PC-9 (cell line): ENCODE data around the gene TANGO6. TPM values are rescaled to one million over a fixed set of nuclear protein-coding genes. Genes with fewer than 3 reads are reported as not detected.

Source experiments
- BruUV-seq: library from RNA; stranded (reverse); fragments of 400-500 nt; replicated peaks from 2 replicates; lab custom pipeline; 2021; lab: Mats Ljungman, UMichigan
- CTCF ChIA-PET: fragments of 300-600 bp; sonication (Branson Sonifier 250); formaldehyde crosslinking; loops from one replicate; lab custom pipeline; 2022; ENCODE audit warnings: antibody characterized with exemption; lab: Charles Lee
- POLR2A ChIA-PET: fragments of 300-600 bp; sonication (Branson Sonifier 250); formaldehyde crosslinking; loops from one replicate; lab custom pipeline; 2022; ENCODE audit warnings: antibody characterized with exemption; ENCODE audit not compliant: unreplicated experiment; lab: Charles Lee
- DNase-seq, 2 experiments: peaks; one replicate each; pipeline versions ENCODE4 v3.0.0 to v3.0.0-alpha.2; 2015 to 2022; ENCODE audit warnings: mixed read lengths in 1 of 2
- H2AFZ ChIP-seq: fragments of 200-600 bp; sonication (generic); 2 replicates; pipeline ENCODE4 v1.8.1; 2017; ENCODE audit warnings: antibody characterized with exemption
- H3F3A ChIP-seq: fragments of 200-600 bp; sonication (generic); 2 replicates; pipeline ENCODE4 v1.8.1; 2017; ENCODE audit warnings: antibody characterized with exemption, mild to moderate bottlenecking, low read depth; ENCODE audit not compliant: insufficient read depth
- H3K27ac ChIP-seq: fragments of 200-600 bp; sonication (generic); 2 replicates; pipeline ENCODE4 v1.6.1; 2016; ENCODE audit warnings: mixed run types
- H3K27me3 ChIP-seq: fragments of 200-600 bp; sonication (generic); 2 replicates; pipeline ENCODE4 v1.6.1; 2016; ENCODE audit warnings: low read depth, mixed run types; ENCODE audit not compliant: insufficient read depth
- H3K36me3 ChIP-seq: fragments of 200-600 bp; sonication (generic); 2 replicates; pipeline ENCODE4 v1.6.1; 2016; ENCODE audit warnings: low read depth, mixed run types
- H3K4me1 ChIP-seq: fragments of 200-600 bp; sonication (generic); replicated peaks from 2 replicates; pipeline ENCODE4 v1.6.1; 2016; ENCODE audit warnings: mixed run types; ENCODE audit not compliant: insufficient read depth
- H3K4me2 ChIP-seq: fragments of 200-600 bp; sonication (generic); 2 replicates; pipeline ENCODE4 v1.6.1; 2017; ENCODE audit warnings: mixed run types
- H3K4me3 ChIP-seq: fragments of 200-600 bp; sonication (generic); 2 replicates; pipeline ENCODE4 v1.6.1; 2016; ENCODE audit warnings: mixed run types
- H3K79me2 ChIP-seq: fragments of 200-600 bp; sonication (generic); 2 replicates; pipeline ENCODE4 v1.6.1; 2017; ENCODE audit warnings: low read depth, mixed run types
- H3K9me2 ChIP-seq: fragments of 200-600 bp; sonication (generic); 2 replicates; pipeline ENCODE4 v1.8.1; 2017; ENCODE audit warnings: mild to moderate bottlenecking; ENCODE audit not compliant: insufficient read depth
- H3K9me3 ChIP-seq: fragments of 200-600 bp; sonication (generic); 2 replicates; pipeline ENCODE4 v1.8.1; 2016; ENCODE audit warnings: low read depth; ENCODE audit not compliant: insufficient read depth
- H4K20me1 ChIP-seq: fragments of 200-600 bp; sonication (generic); 2 replicates; pipeline ENCODE4 v1.8.1; 2017; ENCODE audit not compliant: insufficient read depth
- EZH2 ChIP-seq: fragments of 200-600 bp; sonication (generic); IDR thresholded peaks from 2 replicates; pipeline ENCODE4 v1.8.0; 2017; ENCODE audit warnings: antibody characterized with exemption, low read depth
- intact Hi-C: fragments of 100-400 bp; cut with micrococcal nuclease; formaldehyde crosslinking; loops from one replicate; pipeline ENCODE4 v1.10.0; 2022; ENCODE audit not compliant: unreplicated experiment
- total RNA-seq: library from RNA; stranded (reverse); gene quantifications from 2 replicates; pipeline ENCODE4 v1.2.3, GENCODE V29; 2021
- TF ChIP-seq, protein P1 (sequence below): fragments of 200-600 bp; sonication (generic); conservative IDR thresholded peaks from 2 replicates; pipeline ENCODE4 v1.6.1; 2017; ENCODE audit warnings: mixed run types, antibody characterized with exemption, mild to moderate bottlenecking, moderate library complexity

TANGO6 gene
- total RNA-seq, 1 experiment from 2014 or later: 5.8 TPM

- Histone ChIP-seq H3K4me3 (no peak overlapping the region), H3K27ac (no peak overlapping the region), H3K9me3 (no peaks in the 10 kb centered on the region), H4K20me1 (no peaks in the 10 kb centered on the region), H3K4me1 (no peaks in the 10 kb centered on the region), H3K27me3 (no peaks in the 10 kb centered on the region), H3F3A (no peaks in the 10 kb centered on the region), H3K4me2 (no peak overlapping the region), H2AFZ (no peak overlapping the region), H3K9me2 (no peaks in the 10 kb centered on the region), H3K79me2 (no peaks in the 10 kb centered on the region), H3K36me3 (no peaks in the 10 kb centered on the region)
- ChIA-PET POLR2A (interaction anchor here (0.5 kb wide), 1 partner anchor 226 kb away, joined by 15 read pairs; no protein-coding TSS in a partner anchor), CTCF (no interaction called here)
- TF ChIP-seq EZH2: no peak
- TF ChIP-seq, protein P1, sequence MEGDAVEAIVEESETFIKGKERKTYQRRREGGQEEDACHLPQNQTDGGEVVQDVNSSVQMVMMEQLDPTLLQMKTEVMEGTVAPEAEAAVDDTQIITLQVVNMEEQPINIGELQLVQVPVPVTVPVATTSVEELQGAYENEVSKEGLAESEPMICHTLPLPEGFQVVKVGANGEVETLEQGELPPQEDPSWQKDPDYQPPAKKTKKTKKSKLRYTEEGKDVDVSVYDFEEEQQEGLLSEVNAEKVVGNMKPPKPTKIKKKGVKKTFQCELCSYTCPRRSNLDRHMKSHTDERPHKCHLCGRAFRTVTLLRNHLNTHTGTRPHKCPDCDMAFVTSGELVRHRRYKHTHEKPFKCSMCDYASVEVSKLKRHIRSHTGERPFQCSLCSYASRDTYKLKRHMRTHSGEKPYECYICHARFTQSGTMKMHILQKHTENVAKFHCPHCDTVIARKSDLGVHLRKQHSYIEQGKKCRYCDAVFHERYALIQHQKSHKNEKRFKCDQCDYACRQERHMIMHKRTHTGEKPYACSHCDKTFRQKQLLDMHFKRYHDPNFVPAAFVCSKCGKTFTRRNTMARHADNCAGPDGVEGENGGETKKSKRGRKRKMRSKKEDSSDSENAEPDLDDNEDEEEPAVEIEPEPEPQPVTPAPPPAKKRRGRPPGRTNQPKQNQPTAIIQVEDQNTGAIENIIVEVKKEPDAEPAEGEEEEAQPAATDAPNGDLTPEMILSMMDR: no peak
- no TSS peak for BruUV-seq
- no peak for DNase-seq
- intact Hi-C loops: no loop called here
These were observed 48.9 kb downstream of the TANGO6 start for GRCh38 chr16:68892214-68892613.

GRCh38 chr16:68892898-68893297 is 49.6 kb downstream of the TANGO6 start:
- no peak for DNase-seq
- no TSS peak for BruUV-seq
- Histone ChIP-seq H3F3A (no peaks in the 10 kb centered on the region), H2AFZ (no peak overlapping the region), H4K20me1 (no peaks in the 10 kb centered on the region), H3K79me2 (no peaks in the 10 kb centered on the region), H3K9me2 (no peaks in the 10 kb centered on the region), H3K4me1 (no peaks in the 10 kb centered on the region), H3K27ac (no peak overlapping the region), H3K9me3 (no peaks in the 10 kb centered on the region), H3K27me3 (no peaks in the 10 kb centered on the region), H3K4me3 (no peak overlapping the region), H3K36me3 (no peaks in the 10 kb centered on the region), H3K4me2 (no peak overlapping the region)
- TF ChIP-seq EZH2: no peak
- TF ChIP-seq, protein P1: no peak
- ChIA-PET CTCF (no interaction called here), POLR2A (no interaction called here)
- intact Hi-C loops: no loop called here

DNA sequence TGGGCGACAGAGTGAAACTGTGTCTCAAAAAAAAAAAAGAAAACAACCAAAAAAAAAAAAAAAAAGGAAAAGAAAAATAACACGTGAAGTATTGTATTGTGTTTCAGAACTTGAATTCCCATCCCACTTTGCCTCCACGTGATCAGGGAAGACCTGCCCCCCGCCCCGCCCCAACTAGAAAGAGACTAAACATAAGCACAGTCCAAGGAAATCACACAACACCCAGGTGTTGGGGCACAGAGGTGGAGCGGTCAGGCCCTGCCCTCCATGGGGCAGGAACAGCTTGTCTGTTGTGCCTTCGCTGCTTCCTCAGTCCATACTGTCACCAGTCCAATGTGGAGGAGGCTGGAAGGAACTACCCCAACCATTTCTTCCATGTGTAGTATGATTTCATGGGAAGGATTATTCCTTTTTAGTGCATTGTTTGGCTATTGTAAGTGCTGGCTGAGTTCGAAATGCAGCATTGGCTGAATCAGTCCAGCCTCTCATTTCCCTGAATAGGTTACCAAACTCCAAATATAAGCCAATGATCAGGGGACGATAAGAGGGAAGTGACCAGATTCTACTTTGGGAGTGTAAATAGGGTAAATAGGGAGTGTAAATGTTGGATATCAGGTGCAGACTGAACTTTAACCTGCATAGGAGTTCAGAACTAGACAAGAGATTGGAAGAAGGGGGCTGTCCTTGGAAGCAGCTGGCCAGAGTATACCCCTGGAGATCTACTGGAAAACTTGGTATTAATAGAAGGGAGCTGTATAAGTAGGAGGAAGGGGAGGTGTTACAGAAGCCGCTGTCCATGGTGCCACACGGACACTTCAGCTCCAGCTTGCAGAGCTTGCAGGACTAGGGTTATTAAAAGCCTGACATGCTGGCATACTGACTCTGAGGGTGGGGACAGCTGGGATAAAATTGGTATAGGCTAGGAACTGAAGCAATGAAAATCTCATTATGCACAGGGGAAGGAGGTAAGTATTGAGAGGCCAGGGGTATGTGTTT is 50.7 kb downstream of the TANGO6 start:
- Histone ChIP-seq H4K20me1 (no peaks in the 10 kb centered on the region), H3K9me2 (no peaks in the 10 kb centered on the region), H2AFZ (no peak overlapping the region), H3F3A (no peaks in the 10 kb centered on the region), H3K79me2 (no peaks in the 10 kb centered on the region), H3K27ac (no peak overlapping the region), H3K9me3 (no peaks in the 10 kb centered on the region), H3K36me3 (no peaks in the 10 kb centered on the region), H3K4me1 (no peaks in the 10 kb centered on the region), H3K4me2 (no peak overlapping the region), H3K27me3 (no peaks in the 10 kb centered on the region), H3K4me3 (no peak overlapping the region)
- DNase-seq: no peak
- intact Hi-C loops: no loop called here
- ChIA-PET POLR2A (no interaction called here), CTCF (no interaction called here)
- no TSS peak for BruUV-seq
- TF ChIP-seq, protein P1: no peak
